Neural cell (in vitro differentiated cells): ENCODE measurements around the gene KIF5A.

ENCODE experiments used
- CTCF ChIP-seq: fragments of 450-650 bp; IDR thresholded peaks from 2 replicates; pipeline ENCODE4 v1.5.1; 2014; ENCODE audit warnings: antibody characterized with exemption, mild to moderate bottlenecking, moderate library complexity; ENCODE audit not compliant: poor library complexity, severe bottlenecking
- EP300 ChIP-seq: fragments of 450-650 bp; conservative IDR thresholded peaks from 2 replicates; pipeline ENCODE4 v1.6.1; 2014; ENCODE audit warnings: antibody characterized with exemption, mild to moderate bottlenecking, moderate library complexity; ENCODE audit not compliant: poor library complexity, severe bottlenecking

DNA sequence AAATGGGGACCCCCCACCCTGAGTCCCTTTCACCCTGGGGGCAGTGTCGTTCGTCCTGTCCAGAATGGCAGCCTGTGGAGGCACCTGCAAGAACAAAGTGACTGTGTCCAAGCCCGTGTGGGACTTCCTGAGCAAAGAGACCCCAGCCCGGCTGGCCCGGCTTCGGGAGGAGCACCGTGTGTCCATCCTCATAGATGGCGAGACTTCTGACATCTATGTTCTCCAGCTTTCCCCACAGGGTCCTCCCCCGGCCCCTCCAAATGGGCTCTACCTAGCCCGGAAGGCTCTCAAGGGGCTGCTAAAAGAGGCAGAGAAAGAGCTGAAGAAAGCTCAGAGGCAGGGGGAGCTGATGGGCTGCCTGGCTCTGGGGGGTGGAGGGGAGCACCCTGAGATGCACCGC lies 57.0 kb downstream of the KIF5A start:
- TF ChIP-seq EP300 = no peak
- no peak for TF ChIP-seq CTCF
